Choroid plexus epithelial cell (primary cell): ENCODE data around the gene SLC2A4RG.

Experiments used
- DNase-seq: peaks from one replicate; pipeline ENCODE4 v3.0.0-alpha.2; 2010; ENCODE audit warnings: low read depth
- H3K4me3 ChIP-seq: 2 replicates; pipeline ENCODE4 v1.5.1; 2011; ENCODE audit warnings: low read depth, mild to moderate bottlenecking, control low read depth, low read length, moderate library complexity
- CTCF ChIP-seq: conservative IDR thresholded peaks from 2 replicates; pipeline ENCODE4 v1.5.1; 2011; ENCODE audit warnings: low read depth, mild to moderate bottlenecking, control low read depth, inconsistent platforms, low read length, moderate library complexity

The SLC2A4RG gene

DNA sequence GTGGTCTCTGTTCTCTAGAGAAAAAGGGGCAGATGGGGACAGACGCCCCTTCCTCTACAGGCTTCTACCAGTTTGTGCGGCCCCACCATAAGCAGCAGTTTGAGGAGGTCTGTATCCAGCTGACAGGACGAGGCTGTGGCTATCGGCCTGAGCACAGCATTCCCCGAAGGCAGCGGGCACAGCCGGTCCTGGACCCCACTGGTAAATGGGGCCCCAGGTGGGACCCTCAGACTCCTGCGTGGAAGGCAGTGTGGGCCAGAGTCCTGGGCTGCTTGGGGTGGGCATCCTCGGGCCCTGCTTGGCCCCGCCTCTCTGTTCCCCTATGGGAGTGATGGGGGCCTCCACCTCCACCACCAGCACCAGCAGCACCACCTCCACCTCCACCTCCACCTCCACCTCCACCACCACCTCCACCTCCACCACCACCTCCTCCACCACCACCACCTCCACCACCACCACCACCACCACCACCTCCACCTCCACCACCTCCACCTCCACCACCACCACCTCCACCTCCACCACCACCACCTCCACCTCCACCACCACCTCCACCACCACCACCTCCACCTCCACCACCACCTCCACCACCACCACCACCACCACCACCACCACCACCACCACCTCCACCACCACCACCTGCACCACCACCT is 46.4 kb upstream of the SLC2A4RG start:
- no peak for TF ChIP-seq CTCF
- no peak for DNase-seq
- H3K4me3 ChIP-seq: no peak overlapping the region

DNA sequence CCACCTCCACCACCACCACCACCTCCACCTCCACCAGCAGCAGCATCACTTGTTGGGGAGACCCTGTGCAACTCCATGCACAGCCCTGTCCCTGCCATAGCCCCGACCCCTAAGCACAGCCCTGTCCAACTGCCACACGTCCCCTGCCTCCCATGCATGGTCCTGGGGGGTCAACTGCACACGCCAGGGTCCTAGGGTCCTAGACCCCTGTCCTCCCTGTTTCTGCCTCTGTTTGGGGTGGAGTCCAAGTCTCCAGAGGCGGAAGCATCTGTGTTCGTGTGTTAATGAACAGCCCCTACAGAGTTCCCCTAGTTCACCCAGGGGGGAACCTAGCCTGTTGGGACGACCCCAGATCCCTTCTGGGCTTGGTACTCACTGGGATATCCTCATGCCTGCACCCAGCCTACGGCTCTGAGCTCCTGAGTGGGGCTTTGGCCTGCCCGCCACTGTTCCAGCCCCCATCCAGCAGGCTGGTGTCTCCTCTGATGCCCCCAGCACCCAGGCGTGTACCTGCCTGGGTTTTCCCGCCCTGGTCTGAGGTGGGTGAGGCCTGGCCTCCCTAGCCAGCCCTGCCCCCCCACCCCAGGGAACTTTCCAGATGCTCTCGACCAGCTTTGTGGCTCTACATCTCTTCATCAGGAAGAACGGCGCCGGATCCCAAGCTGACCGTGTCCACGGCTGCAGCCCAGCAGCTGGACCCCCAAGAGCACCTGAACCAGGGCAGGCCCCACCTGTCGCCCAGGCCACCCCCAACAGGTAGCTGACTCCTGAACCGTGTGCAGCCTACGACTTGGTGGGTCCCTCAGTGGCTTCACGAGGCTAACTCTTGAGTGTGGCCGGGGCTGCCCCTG is 45.6 kb upstream of the SLC2A4RG start:
- no peak overlapping the region for H3K4me3 ChIP-seq
- no peak for TF ChIP-seq CTCF
- no peak for DNase-seq

GRCh38 chr20:63694584-63695423 is 44.8 kb upstream of the SLC2A4RG start:
- no peak overlapping the region for H3K4me3 ChIP-seq
- DNase-seq: no peak
- no peak for TF ChIP-seq CTCF

DNA sequence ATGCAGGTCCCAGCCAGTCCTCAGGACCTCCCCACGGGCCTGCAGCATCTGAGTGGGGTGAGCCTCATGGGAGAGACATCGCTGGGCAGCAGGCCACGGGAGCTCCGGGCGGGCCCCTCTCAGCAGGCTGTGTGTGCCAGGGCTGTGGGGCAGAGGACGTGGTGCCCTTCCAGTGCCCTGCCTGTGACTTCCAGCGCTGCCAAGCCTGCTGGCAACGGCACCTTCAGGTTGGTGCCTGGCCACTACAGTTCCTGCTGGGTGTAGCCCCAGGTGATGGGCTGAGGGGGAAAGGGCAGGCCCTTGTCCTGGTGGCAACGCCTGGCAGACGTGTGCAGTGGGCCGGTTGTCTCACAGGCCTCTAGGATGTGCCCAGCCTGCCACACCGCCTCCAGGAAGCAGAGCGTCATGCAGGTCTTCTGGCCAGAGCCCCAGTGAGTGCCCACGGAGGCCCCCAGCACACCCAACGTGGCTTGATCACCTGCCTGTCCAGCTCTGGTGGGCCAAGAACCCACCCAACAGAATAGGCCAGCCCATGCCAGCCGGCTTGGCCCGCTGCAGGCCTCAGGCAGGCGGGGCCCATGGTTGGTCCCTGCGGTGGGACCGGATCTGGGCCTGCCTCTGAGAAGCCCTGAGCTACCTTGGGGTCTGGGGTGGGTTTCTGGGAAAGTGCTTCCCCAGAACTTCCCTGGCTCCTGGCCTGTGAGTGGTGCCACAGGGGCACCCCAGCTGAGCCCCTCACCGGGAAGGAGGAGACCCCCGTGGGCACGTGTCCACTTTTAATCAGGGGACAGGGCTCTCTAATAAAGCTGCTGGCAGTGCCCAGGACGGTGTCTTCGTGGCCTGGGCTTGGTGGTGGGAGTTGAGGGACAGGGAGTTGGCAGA is 43.9 kb upstream of the SLC2A4RG start:
- no peak for DNase-seq
- no peak overlapping the region for H3K4me3 ChIP-seq
- no peak for TF ChIP-seq CTCF

- peak; percentile 55 for DNase-seq
- no peak for TF ChIP-seq CTCF
- H3K4me3 ChIP-seq: peak overlapping the region; percentile 65
Observed at GRCh38 chr20:63696306-63696627, 43.3 kb upstream of the SLC2A4RG start.

DNA sequence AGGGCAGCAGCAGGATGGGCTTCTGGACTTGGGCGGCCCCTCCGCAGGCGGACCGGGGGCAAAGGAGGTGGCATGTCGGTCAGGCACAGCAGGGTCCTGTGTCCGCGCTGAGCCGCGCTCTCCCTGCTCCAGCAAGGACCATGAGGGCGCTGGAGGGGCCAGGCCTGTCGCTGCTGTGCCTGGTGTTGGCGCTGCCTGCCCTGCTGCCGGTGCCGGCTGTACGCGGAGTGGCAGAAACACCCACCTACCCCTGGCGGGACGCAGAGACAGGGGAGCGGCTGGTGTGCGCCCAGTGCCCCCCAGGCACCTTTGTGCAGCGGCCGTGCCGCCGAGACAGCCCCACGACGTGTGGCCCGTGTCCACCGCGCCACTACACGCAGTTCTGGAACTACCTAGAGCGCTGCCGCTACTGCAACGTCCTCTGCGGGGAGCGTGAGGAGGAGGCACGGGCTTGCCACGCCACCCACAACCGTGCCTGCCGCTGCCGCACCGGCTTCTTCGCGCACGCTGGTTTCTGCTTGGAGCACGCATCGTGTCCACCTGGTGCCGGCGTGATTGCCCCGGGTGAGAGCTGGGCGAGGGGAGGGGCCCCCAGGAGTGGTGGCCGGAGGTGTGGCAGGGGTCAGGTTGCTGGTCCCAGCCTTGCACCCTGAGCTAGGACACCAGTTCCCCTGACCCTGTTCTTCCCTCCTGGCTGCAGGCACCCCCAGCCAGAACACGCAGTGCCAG is 42.8 kb upstream of the SLC2A4RG start, which contains the start of gene TNFRSF6B:
Gene TNFRSF6B (plus strand): TSS at position 25 of the 729 bp plus-strand sequence. CDS start 116 bp downstream, at position 141.
- TF ChIP-seq CTCF: no peak
- peak within 1 kb of the TSS; percentile 65 for H3K4me3 ChIP-seq
- no peak for DNase-seq
